ENCODE data around the gene PDE4D.

DNA sequence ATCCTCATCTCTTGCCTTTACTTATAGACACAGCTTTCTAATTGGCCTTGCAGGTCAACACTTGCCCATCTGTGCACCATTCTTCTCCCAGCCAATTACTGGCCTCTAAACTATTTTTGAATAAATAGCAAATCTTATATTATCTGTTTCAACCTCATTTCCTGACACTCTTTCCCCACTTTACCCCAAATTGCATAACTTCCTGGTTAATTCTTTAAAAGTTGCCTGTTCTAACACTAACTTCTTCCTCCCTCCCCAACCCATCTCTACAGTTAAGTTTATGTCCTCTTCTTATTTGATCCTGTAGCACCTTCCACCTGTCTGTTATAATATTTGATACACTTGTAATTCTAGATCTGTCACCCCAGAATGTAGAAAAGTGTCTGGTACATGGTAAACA lies 372.1 kb downstream of the PDE4D start:
- no peak for TF ChIP-seq GABPA (IDR thresholded peaks at IDR 0.05; ENCODE audit: low read depth)
- TF ChIP-seq CTCF (IDR thresholded peaks at IDR 0.05; ENCODE audit: insufficient read depth, low read length), result no peak
- no peak for TF ChIP-seq POLR2AphosphoS5 (IDR thresholded peaks at IDR 0.05; ENCODE audit: low read depth)
- TF ChIP-seq, protein P1, sequence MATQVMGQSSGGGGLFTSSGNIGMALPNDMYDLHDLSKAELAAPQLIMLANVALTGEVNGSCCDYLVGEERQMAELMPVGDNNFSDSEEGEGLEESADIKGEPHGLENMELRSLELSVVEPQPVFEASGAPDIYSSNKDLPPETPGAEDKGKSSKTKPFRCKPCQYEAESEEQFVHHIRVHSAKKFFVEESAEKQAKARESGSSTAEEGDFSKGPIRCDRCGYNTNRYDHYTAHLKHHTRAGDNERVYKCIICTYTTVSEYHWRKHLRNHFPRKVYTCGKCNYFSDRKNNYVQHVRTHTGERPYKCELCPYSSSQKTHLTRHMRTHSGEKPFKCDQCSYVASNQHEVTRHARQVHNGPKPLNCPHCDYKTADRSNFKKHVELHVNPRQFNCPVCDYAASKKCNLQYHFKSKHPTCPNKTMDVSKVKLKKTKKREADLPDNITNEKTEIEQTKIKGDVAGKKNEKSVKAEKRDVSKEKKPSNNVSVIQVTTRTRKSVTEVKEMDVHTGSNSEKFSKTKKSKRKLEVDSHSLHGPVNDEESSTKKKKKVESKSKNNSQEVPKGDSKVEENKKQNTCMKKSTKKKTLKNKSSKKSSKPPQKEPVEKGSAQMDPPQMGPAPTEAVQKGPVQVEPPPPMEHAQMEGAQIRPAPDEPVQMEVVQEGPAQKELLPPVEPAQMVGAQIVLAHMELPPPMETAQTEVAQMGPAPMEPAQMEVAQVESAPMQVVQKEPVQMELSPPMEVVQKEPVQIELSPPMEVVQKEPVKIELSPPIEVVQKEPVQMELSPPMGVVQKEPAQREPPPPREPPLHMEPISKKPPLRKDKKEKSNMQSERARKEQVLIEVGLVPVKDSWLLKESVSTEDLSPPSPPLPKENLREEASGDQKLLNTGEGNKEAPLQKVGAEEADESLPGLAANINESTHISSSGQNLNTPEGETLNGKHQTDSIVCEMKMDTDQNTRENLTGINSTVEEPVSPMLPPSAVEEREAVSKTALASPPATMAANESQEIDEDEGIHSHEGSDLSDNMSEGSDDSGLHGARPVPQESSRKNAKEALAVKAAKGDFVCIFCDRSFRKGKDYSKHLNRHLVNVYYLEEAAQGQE (IDR thresholded peaks at IDR 0.05; ENCODE audit: insufficient replicate concordance, low read depth), result no peak
- no peak for TF ChIP-seq SPI1 (IDR thresholded peaks at IDR 0.05; ENCODE audit: borderline replicate concordance, low read depth)
